Measurements from ENCODE around the gene GALNTL6. TPM values are rescaled to one million over a fixed set of nuclear protein-coding genes. Genes with fewer than 3 reads are reported as not detected.

The GALNTL6 gene
- total and polyA plus RNA-seq, 9 of the 15 experiments (the other 6 are each of a cell fraction or from before 2014, with no cell fraction given) = 0.18 to 0.50 (median 0.29) TPM

- BruUV-seq (replicated peaks) = no TSS peak
- CTCF ChIA-PET (ENCODE audit: low intra/inter-chr PET ratio) = no interaction called here
- no peak for DNase-seq (ENCODE audit: extremely low read depth in 1 of 4, low spot score in 3 of 4)
- intact Hi-C loops (cut with micrococcal nuclease) (no loop called here), in situ Hi-C loops (cut with MboI) (no loop called here)
- H3K79me2 ChIP-seq (ENCODE audit: control insufficient read depth, insufficient read depth, low read length) = no peaks in the 10 kb centered on the region
- no peaks in the 10 kb centered on the region for H3K9me1 ChIP-seq (ENCODE audit: control insufficient read depth, insufficient read depth, low read length)
- no peak overlapping the region for H3K4me3 ChIP-seq
- H3K4me1 ChIP-seq (replicated peaks in 1 of 2; ENCODE audit: control insufficient read depth in 2 of 2, insufficient read depth in 2 of 2, low read length in 2 of 2) = no peaks in the 10 kb centered on the region
- no peaks in the 10 kb centered on the region for H3K9me3 ChIP-seq (replicated peaks; ENCODE audit: control insufficient read depth, insufficient read depth, low read depth, low read length)
- no peaks in the 10 kb centered on the region for H4K20me1 ChIP-seq (replicated peaks; ENCODE audit: control insufficient read depth, insufficient read depth, low read length)
- H3K27me3 ChIP-seq (ENCODE audit: control insufficient read depth in 2 of 2, insufficient read depth in 2 of 2, low read length in 2 of 2) = no peaks in the 10 kb centered on the region
- H3K27ac ChIP-seq (ENCODE audit: extremely low read depth, low read depth, low read length) = no peak overlapping the region
- no peak overlapping the region for H3K4me2 ChIP-seq (ENCODE audit: insufficient read depth, low read length)
- H3K9ac ChIP-seq (ENCODE audit: insufficient read depth in 1 of 2, low read depth in 2 of 2, low read length in 2 of 2) = no peak overlapping the region
- H2AFZ ChIP-seq (ENCODE audit: low read depth, low read length) = no peak overlapping the region
- ATAC-seq = no peak
- TF ChIP-seq PCBP2 (IDR thresholded peaks at IDR 0.05; ENCODE audit: low read depth, low read length, poor library complexity, severe bottlenecking) = no peak
- no peak for TF ChIP-seq MLLT1 (IDR thresholded peaks at IDR 0.05)
- no peak for TF ChIP-seq TAF7 (tag; IDR thresholded peaks at IDR 0.05)
- TF ChIP-seq DLX4 (CRISPR knock-in tag; IDR thresholded peaks at IDR 0.05) = no peak
- TF ChIP-seq GTF2E2 (tag; IDR thresholded peaks at IDR 0.05) = no peak
- no peak for TF ChIP-seq IRF1 (CRISPR knock-in tag; IDR thresholded peaks at IDR 0.05; ENCODE audit: borderline replicate concordance)
- TF ChIP-seq TEAD4 (IDR thresholded peaks at IDR 0.05; ENCODE audit: low read length) = no peak
- no peak for TF ChIP-seq TEAD4 (CRISPR knock-in tag; IDR thresholded peaks at IDR 0.05; ENCODE audit: borderline replicate concordance)
- TF ChIP-seq ZNF766 (CRISPR knock-in tag; conservative IDR thresholded peaks at IDR 0.05) = no peak
- TF ChIP-seq PML (IDR thresholded peaks at IDR 0.05; ENCODE audit: low read length) = no peak
- no peak for TF ChIP-seq NR2C2 (CRISPR knock-in tag; IDR thresholded peaks at IDR 0.05)
- TF ChIP-seq NR2C2 (tag; IDR thresholded peaks at IDR 0.05) = no peak
- no peak for TF ChIP-seq ZNF140 (CRISPR knock-in tag; IDR thresholded peaks at IDR 0.05)
- no peaks in the 10 kb centered on the region for H3K36me3 ChIP-seq (ENCODE audit: control insufficient read depth, insufficient read depth, low read length)
- POLR2A ChIA-PET = no interaction called here
- WGBS (ENCODE audit: insufficient coverage, low coverage, missing lambda C conversion rate) = 3% methylated on average over 9 of the region's 11 CpGs
- no peak for FAIRE-seq
These were observed 116.3 kb downstream of the GALNTL6 start for GRCh38 chr4:171929477-171929876.

Data from K562 (cell line).